ENCODE results near the gene MAMLD1.

MAMLD1 gene

DNA sequence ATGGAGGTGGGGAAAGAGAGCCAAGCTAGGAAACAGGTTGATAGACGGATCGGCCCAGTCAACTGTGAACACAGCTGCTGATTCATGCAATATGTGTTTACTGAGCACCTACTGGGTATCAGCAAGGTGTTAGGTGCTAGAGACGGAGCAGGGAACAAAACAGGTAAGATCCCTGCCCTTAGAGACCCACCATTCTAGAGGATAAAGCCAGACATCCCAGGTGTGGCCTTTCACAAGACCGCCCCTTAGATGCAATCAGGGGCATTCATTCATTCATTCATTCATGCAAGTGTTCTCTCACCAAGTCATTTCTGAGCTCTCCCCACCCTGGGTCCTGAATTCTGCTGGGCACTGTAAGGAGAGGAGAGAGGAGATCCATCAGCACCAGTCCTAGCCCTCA, 185.1 kb downstream of the MAMLD1 start:
- Histone ChIP-seq H3K4me3 (replicated peaks; ENCODE audit: low read depth, low read length) (no peak overlapping the region), H3K36me3 (ENCODE audit: control insufficient read depth, insufficient read depth, low read length) (no peaks in the 10 kb centered on the region), H3K27me3 (replicated peaks; ENCODE audit: control insufficient read depth, insufficient read depth, low read length) (no peaks in the 10 kb centered on the region; the same call in 1 of the 2 replicates)
- no peak for DNase-seq (ENCODE audit: extremely low read depth, insufficient read length)
- TF ChIP-seq, protein P1, sequence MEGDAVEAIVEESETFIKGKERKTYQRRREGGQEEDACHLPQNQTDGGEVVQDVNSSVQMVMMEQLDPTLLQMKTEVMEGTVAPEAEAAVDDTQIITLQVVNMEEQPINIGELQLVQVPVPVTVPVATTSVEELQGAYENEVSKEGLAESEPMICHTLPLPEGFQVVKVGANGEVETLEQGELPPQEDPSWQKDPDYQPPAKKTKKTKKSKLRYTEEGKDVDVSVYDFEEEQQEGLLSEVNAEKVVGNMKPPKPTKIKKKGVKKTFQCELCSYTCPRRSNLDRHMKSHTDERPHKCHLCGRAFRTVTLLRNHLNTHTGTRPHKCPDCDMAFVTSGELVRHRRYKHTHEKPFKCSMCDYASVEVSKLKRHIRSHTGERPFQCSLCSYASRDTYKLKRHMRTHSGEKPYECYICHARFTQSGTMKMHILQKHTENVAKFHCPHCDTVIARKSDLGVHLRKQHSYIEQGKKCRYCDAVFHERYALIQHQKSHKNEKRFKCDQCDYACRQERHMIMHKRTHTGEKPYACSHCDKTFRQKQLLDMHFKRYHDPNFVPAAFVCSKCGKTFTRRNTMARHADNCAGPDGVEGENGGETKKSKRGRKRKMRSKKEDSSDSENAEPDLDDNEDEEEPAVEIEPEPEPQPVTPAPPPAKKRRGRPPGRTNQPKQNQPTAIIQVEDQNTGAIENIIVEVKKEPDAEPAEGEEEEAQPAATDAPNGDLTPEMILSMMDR (IDR thresholded peaks at IDR 0.05; ENCODE audit: insufficient read depth, low read length, poor library complexity, severe bottlenecking): no peak

DNA sequence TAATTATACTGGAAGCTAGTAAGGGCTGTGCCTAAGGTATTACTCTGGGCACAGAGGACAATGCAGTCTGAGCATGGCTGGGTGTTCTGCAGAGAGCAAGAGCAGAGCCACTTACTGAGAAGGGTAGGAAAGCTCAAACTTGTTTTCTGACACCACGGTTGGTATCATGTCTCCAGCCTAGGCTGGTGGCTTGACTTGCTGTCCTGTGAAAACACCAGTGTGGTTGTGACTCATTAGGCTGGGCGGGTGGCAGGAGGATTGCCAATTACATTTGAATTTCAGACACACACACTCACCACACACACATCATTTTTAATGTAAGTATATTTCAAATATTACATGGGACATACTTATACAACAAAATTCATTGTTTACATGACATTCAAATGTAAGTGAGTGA, 185.6 kb downstream of the MAMLD1 start:
- TF ChIP-seq, protein P1 (IDR thresholded peaks at IDR 0.05; ENCODE audit: insufficient read depth, low read length, poor library complexity, severe bottlenecking): no peak
- DNase-seq (ENCODE audit: extremely low read depth, insufficient read length): no peak
- Histone ChIP-seq H3K4me3 (replicated peaks; ENCODE audit: low read depth, low read length) (no peak overlapping the region), H3K36me3 (ENCODE audit: control insufficient read depth, insufficient read depth, low read length) (no peaks in the 10 kb centered on the region), H3K27me3 (replicated peaks; ENCODE audit: control insufficient read depth, insufficient read depth, low read length) (no peaks in the 10 kb centered on the region; the same call in 1 of the 2 replicates)

- TF ChIP-seq, protein P1 (IDR thresholded peaks at IDR 0.05; ENCODE audit: insufficient read depth, low read length, poor library complexity, severe bottlenecking): no peak
- Histone ChIP-seq H3K4me3 (replicated peaks; ENCODE audit: low read depth, low read length) (no peak overlapping the region), H3K27me3 (replicated peaks; ENCODE audit: control insufficient read depth, insufficient read depth, low read length) (no peaks in the 10 kb centered on the region; the same call in 1 of the 2 replicates), H3K36me3 (ENCODE audit: control insufficient read depth, insufficient read depth, low read length) (no peaks in the 10 kb centered on the region)
- DNase-seq (ENCODE audit: extremely low read depth, insufficient read length): no peak
These were observed 188.8 kb downstream of the MAMLD1 start for GRCh38 chrX:150551963-150552362.

DNA sequence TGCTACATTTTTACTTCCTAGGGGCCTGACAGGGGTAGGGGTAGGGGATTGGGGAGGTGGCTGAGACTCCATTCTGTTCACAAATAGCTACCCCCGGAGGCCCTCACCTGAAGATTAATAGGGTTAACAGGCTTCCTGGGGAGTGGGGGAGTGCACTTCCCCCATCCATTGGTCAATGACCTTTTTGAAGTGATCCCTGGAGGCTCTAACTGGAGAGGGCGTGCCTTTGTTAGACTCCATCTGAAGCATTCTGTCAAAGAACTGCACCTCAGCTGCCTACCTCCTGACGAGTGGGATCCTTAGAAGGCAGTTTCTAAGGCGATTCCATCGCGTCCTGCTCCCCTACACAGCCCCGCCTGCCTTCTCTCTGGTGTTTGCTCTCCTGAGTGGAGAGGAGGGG, 195.3 kb downstream of the MAMLD1 start:
- DNase-seq (ENCODE audit: extremely low read depth, insufficient read length): no peak
- H3K36me3 ChIP-seq (ENCODE audit: control insufficient read depth, insufficient read depth, low read length): no peaks in the 10 kb centered on the region
- no peaks in the 10 kb centered on the region; the same call in 1 of the 2 replicates for H3K27me3 ChIP-seq (replicated peaks; ENCODE audit: control insufficient read depth, insufficient read depth, low read length)
- H3K4me3 ChIP-seq (replicated peaks; ENCODE audit: low read depth, low read length): no peak overlapping the region
- TF ChIP-seq, protein P1 (IDR thresholded peaks at IDR 0.05; ENCODE audit: insufficient read depth, low read length, poor library complexity, severe bottlenecking): no peak
